AG09319 (cell line): ENCODE results near the gene ARRDC2.
A peak's percentile ranks its signal among the peaks of the same experiment; 100 is the strongest.

ENCODE experiments used
- DNase-seq: peaks from one replicate; pipeline ENCODE4 v3.0.0-alpha.2; 2010; ENCODE audit warnings: low read depth; ENCODE audit errors: extremely low read depth
- TF ChIP-seq, protein P1 (sequence below): IDR thresholded peaks from 2 replicates; pipeline ENCODE4 v1.5.1; 2011; ENCODE audit warnings: low read depth, mild to moderate bottlenecking, inconsistent platforms, low read length, moderate library complexity

ARRDC2 gene

DNA sequence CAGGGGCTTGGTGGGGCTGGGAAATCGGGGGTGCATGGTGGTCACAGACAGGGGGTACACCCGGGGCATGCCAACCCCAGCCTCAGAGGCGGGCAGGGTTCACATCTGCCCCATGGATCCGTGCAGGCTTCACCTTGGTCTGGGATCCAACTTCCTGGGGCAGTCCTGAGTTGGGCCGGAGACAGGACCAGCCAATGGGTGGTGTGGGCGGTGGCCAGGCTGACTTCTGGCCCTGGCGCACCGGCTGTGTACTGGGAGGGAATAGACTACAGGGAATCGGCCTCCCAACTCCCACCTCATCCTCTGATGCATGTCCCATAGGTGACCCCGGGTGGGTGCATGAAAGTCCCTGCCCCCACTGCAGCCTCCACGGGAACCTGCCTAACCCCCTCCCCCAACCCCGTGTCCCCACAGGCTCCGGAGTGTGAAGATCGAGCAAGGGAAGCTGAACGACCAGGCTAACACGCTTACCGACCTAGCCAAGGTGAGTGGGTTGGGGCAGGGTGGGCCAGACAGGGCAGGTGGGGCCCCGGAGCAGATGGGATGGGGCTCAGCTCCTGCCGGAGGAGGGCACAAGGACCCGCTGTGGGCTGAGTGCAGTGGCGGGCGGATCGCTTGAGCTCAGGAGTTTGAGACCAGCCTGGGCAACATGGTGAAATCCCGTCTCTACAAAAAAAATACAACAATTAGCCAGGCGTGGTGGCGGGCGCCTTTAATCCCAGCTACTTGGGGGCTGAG, 14.7 kb upstream of the ARRDC2 start:
- DNase-seq: no peak
- TF ChIP-seq, protein P1, sequence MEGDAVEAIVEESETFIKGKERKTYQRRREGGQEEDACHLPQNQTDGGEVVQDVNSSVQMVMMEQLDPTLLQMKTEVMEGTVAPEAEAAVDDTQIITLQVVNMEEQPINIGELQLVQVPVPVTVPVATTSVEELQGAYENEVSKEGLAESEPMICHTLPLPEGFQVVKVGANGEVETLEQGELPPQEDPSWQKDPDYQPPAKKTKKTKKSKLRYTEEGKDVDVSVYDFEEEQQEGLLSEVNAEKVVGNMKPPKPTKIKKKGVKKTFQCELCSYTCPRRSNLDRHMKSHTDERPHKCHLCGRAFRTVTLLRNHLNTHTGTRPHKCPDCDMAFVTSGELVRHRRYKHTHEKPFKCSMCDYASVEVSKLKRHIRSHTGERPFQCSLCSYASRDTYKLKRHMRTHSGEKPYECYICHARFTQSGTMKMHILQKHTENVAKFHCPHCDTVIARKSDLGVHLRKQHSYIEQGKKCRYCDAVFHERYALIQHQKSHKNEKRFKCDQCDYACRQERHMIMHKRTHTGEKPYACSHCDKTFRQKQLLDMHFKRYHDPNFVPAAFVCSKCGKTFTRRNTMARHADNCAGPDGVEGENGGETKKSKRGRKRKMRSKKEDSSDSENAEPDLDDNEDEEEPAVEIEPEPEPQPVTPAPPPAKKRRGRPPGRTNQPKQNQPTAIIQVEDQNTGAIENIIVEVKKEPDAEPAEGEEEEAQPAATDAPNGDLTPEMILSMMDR: no peak

DNA sequence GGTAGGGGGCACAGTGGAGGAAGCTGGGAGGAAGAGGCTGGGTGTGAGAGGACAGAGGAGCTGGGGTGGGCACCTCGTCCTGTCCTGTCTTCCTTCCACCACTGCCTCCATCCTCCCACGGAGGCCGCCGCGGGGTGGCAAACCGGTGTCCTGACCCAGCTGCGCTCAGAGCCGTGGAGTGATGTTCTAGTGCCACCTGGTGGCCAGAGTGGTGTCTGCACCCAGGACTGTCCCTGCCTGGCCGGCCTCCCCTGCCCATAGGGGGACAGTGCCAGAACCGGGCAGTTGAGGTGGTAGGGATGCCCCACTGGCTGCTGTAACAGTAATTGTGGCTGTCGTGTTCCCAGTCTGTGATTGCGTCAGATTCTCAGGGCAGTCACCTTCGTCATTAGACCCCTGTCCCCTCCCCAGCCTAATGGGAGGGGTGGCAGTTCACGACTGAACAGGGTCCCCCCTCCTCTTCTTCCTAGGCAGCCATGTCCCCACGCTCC, 11.1 kb upstream of the ARRDC2 start:
- no peak for DNase-seq
- TF ChIP-seq, protein P1: peak; percentile 93

DNA sequence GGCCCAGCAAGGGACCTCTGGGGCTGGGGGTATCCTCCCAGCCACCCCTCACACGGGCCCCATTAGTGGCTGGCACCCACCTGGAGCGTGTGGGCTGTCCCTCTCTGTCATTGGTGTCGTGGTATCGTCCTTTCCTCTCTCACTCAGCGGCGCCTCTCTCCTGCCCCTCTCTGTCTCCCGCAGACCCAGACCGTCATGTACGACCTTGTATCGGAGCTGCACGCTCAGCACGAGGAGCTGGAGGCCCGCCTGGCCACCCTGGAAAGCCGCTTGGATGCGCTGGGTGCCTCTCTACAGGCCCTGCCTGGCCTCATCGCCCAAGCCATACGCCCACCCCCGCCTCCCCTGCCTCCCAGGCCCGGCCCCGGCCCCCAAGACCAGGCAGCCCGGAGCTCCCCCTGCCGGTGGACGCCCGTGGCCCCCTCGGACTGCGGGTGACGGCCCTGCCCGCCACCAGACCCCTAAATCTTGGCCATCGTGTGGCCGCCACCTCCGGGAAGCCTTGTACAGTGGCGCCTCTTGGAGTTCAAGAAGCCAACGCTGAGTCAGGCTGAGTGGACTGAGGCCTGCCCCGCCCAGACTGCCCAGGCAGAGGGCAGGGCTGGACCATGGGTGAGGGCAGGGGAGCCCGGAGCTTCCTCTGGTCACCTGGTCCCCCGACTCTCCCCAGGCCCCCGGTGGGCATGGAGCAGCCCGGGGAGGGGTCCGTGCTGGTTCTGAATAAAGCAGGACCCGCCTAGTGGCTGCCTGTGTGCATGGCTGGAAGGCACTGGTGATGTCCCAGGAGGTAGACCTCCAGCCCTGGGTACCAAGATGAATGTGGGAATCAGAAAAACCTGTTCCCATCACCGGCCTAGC, 9.8 kb upstream of the ARRDC2 start:
- TF ChIP-seq, protein P1: no peak; the same call in none of the 2 replicates
- no peak for DNase-seq

DNA sequence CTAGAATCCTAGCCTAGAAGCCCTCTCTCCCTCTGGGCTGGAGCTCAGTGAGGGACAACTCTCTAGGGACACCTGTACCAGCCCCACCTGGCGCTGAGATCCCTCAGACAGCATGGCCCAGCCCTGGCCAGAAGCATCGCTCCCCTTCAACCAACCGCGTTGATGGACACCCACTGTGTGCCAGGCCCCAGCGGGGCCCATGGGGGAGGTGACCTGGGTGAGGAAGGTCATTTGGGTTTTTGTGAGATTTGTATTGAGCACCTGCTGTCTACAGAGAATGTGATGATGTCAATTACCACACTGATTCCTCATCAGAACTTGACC, 9.2 kb upstream of the ARRDC2 start:
- no peak for DNase-seq
- TF ChIP-seq, protein P1: no peak

DNA sequence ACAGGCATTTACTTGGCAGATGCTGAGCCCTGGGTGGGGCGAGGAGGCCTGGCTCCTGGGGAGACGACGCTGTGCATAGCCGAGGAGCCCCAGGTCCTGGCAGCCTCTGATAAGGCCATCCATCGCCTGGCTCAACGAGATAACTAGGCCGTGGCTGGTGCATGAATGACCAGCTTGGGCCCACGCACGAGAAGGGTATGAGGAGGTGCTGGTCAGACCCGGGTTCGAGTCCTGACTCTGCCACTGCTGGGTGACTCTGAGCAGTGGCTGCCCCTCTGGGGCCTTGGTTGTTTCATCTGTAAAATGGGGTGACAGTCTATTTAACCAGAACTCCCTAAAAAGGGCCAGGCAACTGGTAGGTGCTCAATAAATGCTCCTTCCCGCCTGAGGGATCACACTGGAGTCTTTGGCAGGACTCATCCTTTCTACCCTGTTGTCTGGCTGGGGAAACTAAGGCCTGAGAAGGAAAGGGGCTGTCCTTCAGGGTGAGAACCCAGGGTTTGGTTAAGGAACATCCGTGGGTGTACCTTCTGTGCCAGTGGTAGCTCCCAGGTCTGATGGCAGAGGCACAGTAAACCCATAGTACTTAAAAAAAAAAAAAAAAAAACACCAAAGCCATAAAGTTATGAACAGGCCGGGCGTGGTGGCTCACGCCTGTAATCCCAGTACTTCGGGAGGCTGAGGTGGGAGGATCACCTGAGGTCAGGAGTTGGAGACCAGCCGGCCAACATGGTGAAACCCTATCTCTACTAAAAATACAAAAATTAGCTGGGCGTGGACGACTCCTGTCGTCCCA, 8.1 kb upstream of the ARRDC2 start:
- DNase-seq: no peak
- TF ChIP-seq, protein P1: no peak

DNA sequence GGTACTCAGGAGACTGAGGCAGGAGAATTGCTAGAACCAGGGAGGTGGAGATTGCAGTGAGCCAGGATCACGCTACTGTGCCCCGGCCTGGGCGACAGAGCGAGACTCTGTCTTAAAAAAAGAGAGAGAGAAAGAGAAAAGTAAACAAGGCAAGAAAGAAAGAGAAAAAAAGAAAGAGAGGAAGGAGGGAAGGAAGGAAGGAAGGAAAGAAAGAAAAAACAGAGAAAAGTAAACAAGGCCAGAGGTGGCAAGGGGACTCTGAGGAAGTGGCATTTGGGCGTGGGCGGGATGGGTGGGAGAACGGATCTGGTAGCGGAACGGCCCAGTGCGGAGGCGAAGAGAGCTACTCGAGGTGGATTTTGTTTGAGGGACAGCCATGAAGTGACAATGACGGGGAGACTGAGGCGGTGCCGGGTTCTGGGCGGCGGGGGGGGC, 7.5 kb upstream of the ARRDC2 start:
- TF ChIP-seq, protein P1: no peak

More for the DNA sequence above, 7.5 kb upstream of the ARRDC2 start:
- DNase-seq: no peak
